HCT116 (cell line): ENCODE results near the gene PRDM12. TPM values are rescaled to one million over a fixed set of nuclear protein-coding genes. Genes with fewer than 3 reads are reported as not detected.

Experiments used
- ATAC-seq: fragments of 200-7000 bp; cut with Tn5 transposase; 2 replicates; pipeline ENCODE4 v1.9.1; 2020; ENCODE audit warnings: mild to moderate bottlenecking, moderate library complexity
- BruUV-seq: library from RNA; stranded (reverse); fragments of 400-500 nt; replicated peaks from 2 replicates; lab custom pipeline; 2021; lab: Mats Ljungman, UMichigan
- CTCF ChIA-PET: fragments of 300-600 bp; sonication (Branson Sonifier 250); formaldehyde crosslinking; loops from one replicate; lab custom pipeline; 2021; ENCODE audit warnings: antibody characterized with exemption; lab: Charles Lee
- POLR2A ChIA-PET: fragments of 300-600, 350-600 bp; sonication (Branson Sonifier 250); formaldehyde crosslinking; loops from one replicate; lab custom pipeline; 2021; ENCODE audit warnings: antibody characterized with exemption; lab: Charles Lee
- RAD21 ChIA-PET, 2 experiments: fragments of 300-600 bp; sonication (Branson Sonifier 250); formaldehyde crosslinking; loops; one replicate each; lab custom pipeline; 2023; ENCODE audit warnings: low total read pairs in 2 of 2; ENCODE audit not compliant: uncharacterized antibody in 2 of 2, unreplicated experiment in 2 of 2, low non-redundant PET in 1 of 2; lab: Charles Lee
- DNase-seq: peaks from one replicate; pipeline ENCODE4 v3.0.0-alpha.2; 2010; ENCODE audit warnings: low read depth, low spot score
- H2AFZ ChIP-seq: fragments of 200-600 bp; shearing (Covaris generic), sonication (generic); 2 replicates; pipeline ENCODE4 v1.6.1; 2017; ENCODE audit warnings: low read depth, mixed run types, mixed read lengths, antibody characterized with exemption, low read length; ENCODE audit not compliant: poor library complexity, severe bottlenecking
- H3K27ac ChIP-seq: 2 replicates; pipeline ENCODE4 v1.5.1; 2012; ENCODE audit warnings: low read depth, low read length
- H3K27me3 ChIP-seq: fragments of 200-600 bp; sonication (generic); 2 replicates; pipeline ENCODE4 v1.6.1; 2016; ENCODE audit warnings: mixed run types, low read length, mixed read lengths; ENCODE audit not compliant: insufficient read depth
- H3K36me3 ChIP-seq, 2 experiments: fragments of 200-500 bp in 1 of 2; fragments of 200-600 bp in 1 of 2; sonication (Bioruptor generic) in 1 of 2; sonication (generic) in 1 of 2; 2 replicates each; pipeline versions ENCODE4 v1.5.1 to v1.6.1; 2014 to 2016; ENCODE audit warnings: low read length in 2 of 2, inconsistent platforms in 1 of 2, mixed read lengths in 1 of 2, mixed run types in 1 of 2; ENCODE audit not compliant: insufficient read depth in 2 of 2, control insufficient read depth in 1 of 2
- H3K4me1 ChIP-seq, 2 experiments: fragments of 200-600 bp in 1 of 2; sonication (generic) in 1 of 2; 2 replicates each; pipeline versions ENCODE4 v1.5.1 to v1.6.1; 2012 to 2017; ENCODE audit warnings: low read length in 2 of 2, inconsistent platforms in 1 of 2, mild to moderate bottlenecking in 1 of 2, mixed read lengths in 1 of 2, mixed run types in 1 of 2, moderate library complexity in 1 of 2; ENCODE audit not compliant: insufficient read depth in 2 of 2, control insufficient read depth in 1 of 2
- H3K4me2 ChIP-seq: fragments of 200-600 bp; sonication (generic); 2 replicates; pipeline ENCODE4 v1.6.1; 2017; ENCODE audit warnings: mixed run types, low read length, mixed read lengths
- H3K4me3 ChIP-seq, 2 experiments: fragments of 200-600 bp in 1 of 2; sonication (generic) in 1 of 2; replicated peaks in 1 of 2; 2 replicates each; pipeline ENCODE4 v1.5.1; 2011 to 2016; ENCODE audit warnings: low read length in 2 of 2, control low read depth in 1 of 2, low read depth in 1 of 2, mild to moderate bottlenecking in 1 of 2, mixed read lengths in 1 of 2, mixed run types in 1 of 2
- H3K79me2 ChIP-seq: fragments of 200-600 bp; sonication (generic); 2 replicates; pipeline ENCODE4 v1.6.1; 2017; ENCODE audit warnings: mild to moderate bottlenecking, mixed run types, low read length, moderate library complexity, mixed read lengths; ENCODE audit not compliant: insufficient read depth
- H3K9ac ChIP-seq: fragments of 200-600 bp; sonication (generic); 2 replicates; pipeline ENCODE4 v1.6.1; 2016; ENCODE audit warnings: low read length, mixed read lengths
- H3K9me2 ChIP-seq: fragments of 200-600 bp; sonication (generic), shearing (Covaris generic); 2 replicates; pipeline ENCODE4 v1.6.1; 2017; ENCODE audit warnings: mixed run types, mild to moderate bottlenecking, moderate library complexity; ENCODE audit not compliant: insufficient read depth
- H3K9me3 ChIP-seq, 2 experiments: fragments of 200-500 bp in 1 of 2; fragments of 200-600 bp in 1 of 2; sonication (Bioruptor generic) in 1 of 2; sonication (generic) in 1 of 2; 2 replicates each; pipeline ENCODE4 v1.6.1; 2014 to 2017; ENCODE audit warnings: low read length in 2 of 2, mixed read lengths in 2 of 2, inconsistent platforms in 1 of 2, low read depth in 1 of 2, mild to moderate bottlenecking in 1 of 2, mixed run types in 1 of 2, moderate library complexity in 1 of 2; ENCODE audit not compliant: control insufficient read depth in 1 of 2, insufficient read depth in 1 of 2
- H4K20me1 ChIP-seq: fragments of 200-600 bp; sonication (generic), shearing (Covaris generic); 2 replicates; pipeline ENCODE4 v1.6.1; 2017; ENCODE audit warnings: mixed run types, mild to moderate bottlenecking, moderate library complexity; ENCODE audit not compliant: insufficient read depth
- ATF3 ChIP-seq: IDR thresholded peaks from 2 replicates; pipeline ENCODE4 v1.6.1; 2012
- CEBPB ChIP-seq: IDR thresholded peaks from 2 replicates; pipeline ENCODE4 v1.6.1; 2012; ENCODE audit warnings: low read depth
- CTCF ChIP-seq, 3 experiments: fragments of 200-600 bp in 1 of 3; sonication (generic) in 1 of 3; IDR thresholded peaks in 2 of 3; conservative IDR thresholded peaks in 1 of 3; 2 replicates each; pipeline ENCODE4 v1.5.1; 2012 to 2017; ENCODE audit warnings: low read depth in 2 of 3, low read length in 2 of 3, antibody characterized with exemption in 1 of 3, borderline replicate concordance in 1 of 3, control low read depth in 1 of 3, mild to moderate bottlenecking in 1 of 3, mixed read lengths in 1 of 3, mixed run types in 1 of 3, moderate library complexity in 1 of 3; ENCODE audit not compliant: insufficient read depth in 1 of 3
- ELF1 ChIP-seq: IDR thresholded peaks from 2 replicates; pipeline ENCODE4 v1.6.1; 2012; ENCODE audit warnings: low read depth, borderline replicate concordance
- EZH2 ChIP-seq: fragments of 200-600 bp; sonication (generic); IDR thresholded peaks from 2 replicates; pipeline ENCODE4 v1.6.1; 2017; ENCODE audit warnings: antibody characterized with exemption, mixed run types
- EZH2phosphoT487 ChIP-seq: fragments of 200-600 bp; IDR thresholded peaks from 2 replicates; pipeline ENCODE4 v1.6.1; 2018; ENCODE audit warnings: antibody characterized with exemption, borderline replicate concordance
- JUND ChIP-seq: IDR thresholded peaks from 2 replicates; pipeline ENCODE4 v1.6.1; 2012
- MAX ChIP-seq: IDR thresholded peaks from 2 replicates; pipeline ENCODE4 v1.6.1; 2012
- POLR2A ChIP-seq: IDR thresholded peaks from 2 replicates; pipeline ENCODE4 v1.7.0; 2011; ENCODE audit warnings: borderline replicate concordance; ENCODE audit not compliant: insufficient read depth, insufficient read length; ENCODE audit errors: extremely low read depth
- POLR2AphosphoS5 ChIP-seq: IDR thresholded peaks from 2 replicates; pipeline ENCODE4 v1.6.1; 2011; ENCODE audit warnings: mild to moderate bottlenecking, low read depth, low read length, moderate library complexity
- REST ChIP-seq: IDR thresholded peaks from 2 replicates; pipeline ENCODE4 v1.6.1; 2012; ENCODE audit warnings: low read depth
- SIN3A ChIP-seq: IDR thresholded peaks from 2 replicates; pipeline ENCODE4 v1.6.1; 2012; ENCODE audit warnings: low read depth
- SP1 ChIP-seq: IDR thresholded peaks from 2 replicates; pipeline ENCODE4 v1.6.1; 2012; ENCODE audit warnings: low read depth
- SRF ChIP-seq: IDR thresholded peaks from 2 replicates; pipeline ENCODE4 v1.6.1; 2012; ENCODE audit warnings: low read depth
- TCF7L2 ChIP-seq: IDR thresholded peaks from 2 replicates; pipeline ENCODE4 v1.7.0; 2011; ENCODE audit warnings: borderline replicate concordance, inconsistent platforms; ENCODE audit not compliant: insufficient read depth, insufficient read length; ENCODE audit errors: extremely low read depth
- YY1 ChIP-seq: IDR thresholded peaks from 2 replicates; pipeline ENCODE4 v1.6.1; 2011; ENCODE audit warnings: low read length, low read depth, moderate library complexity, mild to moderate bottlenecking; ENCODE audit not compliant: insufficient replicate concordance; ENCODE audit errors: extremely low read depth
- ZNF274 ChIP-seq: fragments of 200-500 bp; sonication (Bioruptor generic); IDR thresholded peaks from 2 replicates; pipeline ENCODE4 v1.6.1; 2014; ENCODE audit warnings: mild to moderate bottlenecking, low read depth, low read length, inconsistent platforms
- intact Hi-C: fragments of 100-400 bp; cut with micrococcal nuclease; formaldehyde crosslinking; loops from 2 replicates; pipeline ENCODE4 v1.10.0; 2022
- total RNA-seq: library from RNA; stranded (reverse); gene quantifications from one replicate; pipeline ENCODE4 v1.2.1, GENCODE V29; 2021; ENCODE audit not compliant: unreplicated experiment

PRDM12 gene
- total RNA-seq, 1 experiment from 2014 or later: 0.54 TPM

- Histone ChIP-seq H3K27ac (no peak overlapping the region), H3K4me1 (peaks cover 3 to 6% of the 10 kb centered on the region in 2 experiments; a peak in 2 of 4 replicates), H4K20me1 (peaks cover 19% of the 10 kb centered on the region), H3K79me2 (peaks cover 49% of the 10 kb centered on the region), H3K4me2 (no peak overlapping the region)
- ATAC-seq: no peak
- RAD21 ChIA-PET: no interaction called here
- TF ChIP-seq REST (no peak), SIN3A (no peak), POLR2AphosphoS5 (no peak), SRF (no peak), TCF7L2 (no peak), ATF3 (no peak), CEBPB (no peak), MAX (no peak), ZNF274 (no peak), POLR2A (no peak), ELF1 (no peak), SP1 (no peak), JUND (no peak), EZH2phosphoT487 (no peak), YY1 (no peak), CTCF (IDR thresholded peaks at IDR 0.05 in 2 of 3, conservative IDR thresholded peaks at IDR 0.05 in 1 of 3; ENCODE audit: borderline replicate concordance in 1 of 3, insufficient read depth in 1 of 3, low read depth in 2 of 3, low read length in 2 of 3) (no peak), EZH2 (no peak)
- TF ChIP-seq, all 23 proteins: peak for 0
- CTCF ChIA-PET: no interaction called here
- H3K4me3 ChIP-seq: no peak overlapping the region
- no peak for DNase-seq
- H3K9me2 ChIP-seq: no peaks in the 10 kb centered on the region
- POLR2A ChIA-PET: interaction anchor here (1.3 kb wide), 1 partner anchor 10 kb away, joined by 5 read pairs; the partner anchor contains the start of gene EXOSC2
- intact Hi-C loops: no loop called here
- H3K36me3 ChIP-seq: peaks cover 46 to 47% of the 10 kb centered on the region in 2 experiments
- H3K27me3 ChIP-seq: no peaks in the 10 kb centered on the region
- BruUV-seq: no TSS peak
- H3K9ac ChIP-seq: no peak overlapping the region
- H3K9me3 ChIP-seq: no peaks in the 10 kb centered on the region
- no peak overlapping the region for H2AFZ ChIP-seq
Measured at GRCh38 chr9:130703501-130703900, 39.1 kb downstream of the PRDM12 start.
